Uterus (tissue), 2 donors: ENCODE data around the gene CLDN9.

ENCODE experiments used
- CTCF ChIP-seq, 4 experiments: fragments of 200-600 bp in 2 of 4; fragments of 450-650 bp in 2 of 4; sonication (generic) in 2 of 4; IDR thresholded peaks; one replicate each; pipeline ENCODE4 v1.5.1; 2016 to 2019; ENCODE audit warnings: antibody characterized with exemption in 4 of 4, mild to moderate bottlenecking in 2 of 4, moderate library complexity in 1 of 4
- POLR2A ChIP-seq, 2 donors: fragments of 450-650 bp; IDR thresholded peaks; one replicate each; pipeline ENCODE4 v1.6.1; 2016; ENCODE audit warnings: antibody characterized with exemption in 2 of 2, mild to moderate bottlenecking in 1 of 2, moderate library complexity in 1 of 2

DNA sequence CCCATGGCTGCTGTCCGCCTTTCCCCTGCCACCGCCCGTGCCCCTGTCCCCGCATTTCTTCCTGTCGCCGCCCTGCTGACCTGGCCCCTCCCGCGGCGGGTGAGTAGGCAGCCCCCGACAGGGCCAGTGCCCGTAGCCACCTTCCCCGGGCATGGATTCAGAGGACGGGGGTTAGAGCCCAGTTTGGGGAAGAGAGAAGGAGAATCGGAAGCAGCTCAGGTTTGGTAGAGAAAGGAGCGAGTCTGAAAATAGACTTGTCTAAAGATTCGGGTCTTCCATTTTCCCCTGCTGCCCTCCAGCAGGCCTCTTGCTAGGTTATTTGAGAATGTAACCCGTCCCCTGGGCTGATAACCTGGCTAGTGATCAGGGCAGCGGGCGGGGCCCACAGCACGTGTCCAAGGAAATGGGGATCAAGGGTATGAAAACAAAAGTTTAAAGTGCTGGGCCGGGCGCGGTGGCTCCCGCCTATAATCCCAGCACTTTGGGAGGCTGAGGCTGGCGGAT lies 7.9 kb upstream of the CLDN9 start:
- TF ChIP-seq CTCF (IDR thresholded peaks at IDR 0.05) (no peak), POLR2A (IDR thresholded peaks at IDR 0.05) (no peak)
